Trophoblast cell (in vitro differentiated cells and primary cell): Measurements from ENCODE around the gene ORMDL2.
"Not testable (repeated sequence)": the region's sequence is repeated elsewhere in the genome, so short reads cannot be mapped to it uniquely, and the experiment has no call there.

ENCODE experiments used
- DNase-seq, 2 donors: peaks; one replicate each; pipeline ENCODE4 v3.0.0-alpha.2; 2016
- H2AFZ ChIP-seq: 2 replicates; pipeline ENCODE4 v1.6.1; 2013; ENCODE audit warnings: low read length, moderate library complexity, mild to moderate bottlenecking; ENCODE audit not compliant: insufficient read depth, poor library complexity
- H2AK5ac ChIP-seq: 2 replicates; pipeline ENCODE4 v1.6.1; 2013; ENCODE audit warnings: mild to moderate bottlenecking, low read length
- H2BK120ac ChIP-seq: 2 replicates; pipeline ENCODE4 v1.6.1; 2013; ENCODE audit warnings: low read length, mild to moderate bottlenecking, moderate library complexity; ENCODE audit not compliant: insufficient read depth, poor library complexity
- H2BK12ac ChIP-seq: 2 replicates; pipeline ENCODE4 v1.6.1; 2013; ENCODE audit warnings: mild to moderate bottlenecking, low read length, moderate library complexity
- H2BK5ac ChIP-seq: 2 replicates; pipeline ENCODE4 v1.6.1; 2013; ENCODE audit warnings: low read length, low read depth, moderate library complexity, mild to moderate bottlenecking; ENCODE audit not compliant: poor library complexity
- H3K14ac ChIP-seq: 2 replicates; pipeline ENCODE4 v1.6.1; 2013; ENCODE audit warnings: mild to moderate bottlenecking, low read length
- H3K18ac ChIP-seq: 2 replicates; pipeline ENCODE4 v1.6.1; 2013; ENCODE audit warnings: mild to moderate bottlenecking, low read length
- H3K23ac ChIP-seq: 2 replicates; pipeline ENCODE4 v1.6.1; 2013; ENCODE audit warnings: low read length
- H3K27ac ChIP-seq: 2 replicates; pipeline ENCODE4 v1.5.1; 2013; ENCODE audit warnings: low read depth, mild to moderate bottlenecking, inconsistent platforms, low read length, moderate library complexity
- H3K27me3 ChIP-seq: 2 replicates; pipeline ENCODE4 v1.6.1; 2013; ENCODE audit warnings: inconsistent platforms, mild to moderate bottlenecking, low read length, moderate library complexity; ENCODE audit not compliant: insufficient read depth
- H3K36me3 ChIP-seq, 2 experiments: 1 replicate in 1 of 2; 2 replicates in 1 of 2; pipeline ENCODE4 v1.6.1; 2013; ENCODE audit warnings: low read length in 2 of 2, mild to moderate bottlenecking in 2 of 2, moderate library complexity in 1 of 2; ENCODE audit not compliant: insufficient read depth in 2 of 2, control insufficient read depth in 1 of 2
- H3K4ac ChIP-seq: 2 replicates; pipeline ENCODE4 v1.6.1; 2013; ENCODE audit warnings: low read depth, mild to moderate bottlenecking, low read length, moderate library complexity
- H3K4me1 ChIP-seq, 2 experiments: 1 replicate in 1 of 2; 2 replicates in 1 of 2; pipeline ENCODE4 v1.6.1; 2013; ENCODE audit warnings: low read length in 2 of 2, mild to moderate bottlenecking in 2 of 2, moderate library complexity in 1 of 2; ENCODE audit not compliant: insufficient read depth in 2 of 2, control insufficient read depth in 1 of 2
- H3K4me2 ChIP-seq: 2 replicates; pipeline ENCODE4 v1.6.1; 2013; ENCODE audit warnings: inconsistent platforms, mild to moderate bottlenecking, low read length, moderate library complexity
- H3K4me3 ChIP-seq: 2 replicates; pipeline ENCODE4 v1.5.1; 2013; ENCODE audit warnings: mild to moderate bottlenecking, low read depth, low read length, inconsistent platforms
- H3K79me1 ChIP-seq: one replicate; pipeline ENCODE4 v1.6.1; 2013; ENCODE audit warnings: low read length
- H3K79me2 ChIP-seq: 2 replicates; pipeline ENCODE4 v1.6.1; 2013; ENCODE audit warnings: low read length, mild to moderate bottlenecking; ENCODE audit not compliant: control insufficient read depth, insufficient read depth, poor library complexity
- H3K9ac ChIP-seq: 2 replicates; pipeline ENCODE4 v1.6.1; 2013; ENCODE audit warnings: mild to moderate bottlenecking, low read length
- H3K9me3 ChIP-seq: 2 replicates; pipeline ENCODE4 v1.6.1; 2013; ENCODE audit warnings: low read depth, mild to moderate bottlenecking, control low read depth, inconsistent platforms, low read length; ENCODE audit not compliant: insufficient read depth
- H4K12ac ChIP-seq: 2 replicates; pipeline ENCODE4 v1.6.1; 2013; ENCODE audit warnings: low read depth, mild to moderate bottlenecking, low read length, moderate library complexity
- H4K8ac ChIP-seq: 2 replicates; pipeline ENCODE4 v1.6.1; 2013; ENCODE audit warnings: low read depth, mild to moderate bottlenecking, low read length, moderate library complexity
- H4K91ac ChIP-seq: one replicate; pipeline ENCODE4 v1.6.1; 2013; ENCODE audit warnings: low read depth, mild to moderate bottlenecking, low read length, moderate library complexity
- WGBS: extraction: QIAGEN DNeasy Blood & Tissue Kit; methylation state at CpG from one replicate; pipeline ENCODE4 v1.1.7; 2013; ENCODE audit warnings: missing lambda C conversion rate; ENCODE audit not compliant: insufficient read length, insufficient coverage; ENCODE audit errors: extremely low coverage; 5-methylcytosine and 5-hydroxymethylcytosine counted together

ORMDL2 gene

DNA sequence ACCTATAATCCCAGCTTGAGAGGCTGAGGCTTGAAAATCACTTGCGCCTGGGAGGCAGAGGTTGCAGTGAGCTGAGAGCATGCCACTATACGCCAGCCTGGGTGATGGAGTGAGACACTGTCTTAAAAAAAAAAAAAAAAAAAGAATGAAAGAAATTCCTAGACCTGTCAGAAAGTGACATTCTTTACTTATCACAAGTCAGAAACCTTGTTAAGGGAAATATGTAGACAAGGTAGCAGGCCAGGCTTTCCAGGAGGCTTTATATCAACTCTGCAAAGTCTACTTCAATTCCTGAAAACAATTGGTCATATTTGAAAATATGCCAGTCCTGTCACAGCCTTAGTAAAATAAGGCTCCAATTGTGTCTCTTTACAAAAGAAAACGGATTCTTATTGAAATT, 44.0 kb downstream of the ORMDL2 start:
- Histone ChIP-seq H3K4ac (no peak overlapping the region), H3K79me2 (no peaks in the 10 kb centered on the region), H4K12ac (no peak overlapping the region), H4K8ac (no peak overlapping the region), H3K14ac (no peak overlapping the region), H3K4me1 (no peaks in the 10 kb centered on the region), H3K4me3 (no peak overlapping the region), H2BK5ac (no peak overlapping the region), H3K23ac (no peak overlapping the region), H3K4me2 (no peak overlapping the region), H3K79me1 (peaks cover 2% of the 10 kb centered on the region), H3K9ac (no peak overlapping the region), H4K91ac (no peak overlapping the region), H3K27me3 (no peaks in the 10 kb centered on the region), H3K9me3 (peaks cover 2% of the 10 kb centered on the region), H2AK5ac (no peak overlapping the region), H2BK120ac (no peak overlapping the region), H3K36me3 (no peaks in the 10 kb centered on the region), H2AFZ (no peak overlapping the region), H2BK12ac (no peak overlapping the region), H3K27ac (no peak overlapping the region), H3K18ac (no peak overlapping the region)
- WGBS, result no CpG with 5 or more reads among the region's 3 CpGs
- DNase-seq, result peak; percentile 65 to 87

DNA sequence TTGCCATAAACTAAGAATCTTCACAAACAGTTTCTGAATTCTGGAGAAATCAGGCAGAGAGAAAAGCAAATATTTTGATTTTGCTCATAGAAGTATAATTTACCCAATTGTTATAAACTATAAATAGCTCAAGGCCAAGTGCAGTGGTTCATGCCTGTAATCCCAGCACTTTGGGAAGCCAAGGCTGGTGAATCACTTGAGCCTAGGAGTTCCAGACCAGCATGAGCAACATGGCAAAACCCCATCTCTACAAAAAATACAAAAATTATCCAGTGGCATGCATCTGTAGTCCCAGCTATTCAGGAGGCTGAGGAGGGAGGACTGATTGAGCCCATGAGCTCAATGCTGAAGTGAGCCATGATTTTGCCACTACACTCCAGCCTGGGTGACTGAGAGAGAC, 44.4 kb downstream of the ORMDL2 start:
- no peak overlapping the region for H2BK12ac ChIP-seq
- peak in 1 of 2 donors; percentile 73 for DNase-seq
- H3K79me1 ChIP-seq, result no peaks in the 10 kb centered on the region
- H4K8ac ChIP-seq, result no peak overlapping the region
- no peak overlapping the region for H2BK5ac ChIP-seq
- no peak overlapping the region for H3K4ac ChIP-seq
- no peaks in the 10 kb centered on the region for H3K79me2 ChIP-seq
- H3K36me3 ChIP-seq, result no peaks in the 10 kb centered on the region
- H3K27me3 ChIP-seq, result no peaks in the 10 kb centered on the region
- no peak overlapping the region for H4K91ac ChIP-seq
- H3K4me3 ChIP-seq, result no peak overlapping the region
- no peak overlapping the region for H3K18ac ChIP-seq
- no peak overlapping the region for H3K23ac ChIP-seq
- no peak overlapping the region for H3K4me2 ChIP-seq
- H3K27ac ChIP-seq, result no peak overlapping the region
- no peak overlapping the region for H3K9ac ChIP-seq
- no peak overlapping the region for H2AK5ac ChIP-seq
- H2BK120ac ChIP-seq, result no peak overlapping the region
- H3K9me3 ChIP-seq, result peaks cover 2% of the 10 kb centered on the region
- H4K12ac ChIP-seq, result no peak overlapping the region
- H2AFZ ChIP-seq, result no peak overlapping the region
- no peaks in the 10 kb centered on the region for H3K4me1 ChIP-seq
- no peak overlapping the region for H3K14ac ChIP-seq

DNA sequence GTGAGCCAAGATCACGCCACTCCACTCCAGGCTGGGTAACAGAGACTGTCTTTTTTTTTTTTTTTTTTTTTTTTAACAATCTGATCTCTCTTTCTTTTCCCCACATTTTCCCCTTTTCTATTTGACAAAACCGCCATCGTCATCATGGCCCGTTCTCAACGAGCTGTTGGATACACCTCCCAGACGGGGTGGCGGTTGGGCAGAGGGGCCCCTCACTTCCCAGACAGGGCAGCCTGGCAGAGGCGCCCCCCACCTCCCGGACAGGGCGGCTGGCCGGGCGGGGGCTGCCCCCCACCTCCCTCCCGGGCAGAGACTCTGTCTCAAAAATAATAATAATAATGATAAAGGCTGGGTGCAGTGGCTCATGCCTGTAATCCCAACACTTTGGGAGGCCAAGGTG, 45.1 kb downstream of the ORMDL2 start:
- not testable (repeated sequence) for H2AK5ac ChIP-seq, H2AFZ ChIP-seq, H3K79me1 ChIP-seq, H3K27me3 ChIP-seq, H3K23ac ChIP-seq, H2BK5ac ChIP-seq, H4K91ac ChIP-seq, H4K8ac ChIP-seq, H3K4me2 ChIP-seq, H3K9me3 ChIP-seq, H3K4me1 ChIP-seq, H3K18ac ChIP-seq, H3K27ac ChIP-seq, H3K4ac ChIP-seq, H3K79me2 ChIP-seq, H3K14ac ChIP-seq, DNase-seq, H3K4me3 ChIP-seq, H2BK12ac ChIP-seq, H3K36me3 ChIP-seq, H4K12ac ChIP-seq, H3K9ac ChIP-seq, H2BK120ac ChIP-seq
- no CpG with 5 or more reads among the region's 13 CpGs for WGBS

DNA sequence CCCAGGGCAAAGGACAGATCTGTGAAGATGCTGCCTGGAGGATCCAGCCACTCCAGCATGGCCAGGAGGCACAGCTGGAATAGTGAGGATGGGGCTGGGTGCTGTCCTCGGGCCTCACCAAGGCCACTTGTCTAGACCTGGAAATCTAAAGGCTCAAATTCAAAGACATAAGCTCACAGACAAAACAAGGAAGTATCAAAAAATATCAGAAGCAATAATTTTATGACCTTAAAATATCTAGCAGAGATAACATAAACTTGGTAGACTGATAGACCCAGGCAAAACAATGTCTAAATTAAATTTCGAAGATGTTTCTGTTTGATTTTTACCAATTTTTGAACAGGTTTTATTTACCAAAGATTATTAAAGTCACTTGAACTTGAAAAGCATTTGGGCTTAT, 47.5 kb downstream of the ORMDL2 start:
- no peaks in the 10 kb centered on the region for H3K27me3 ChIP-seq
- H3K14ac ChIP-seq, result no peak overlapping the region
- H3K4ac ChIP-seq, result no peak overlapping the region
- no peak overlapping the region for H4K8ac ChIP-seq
- peaks cover 2% of the 10 kb centered on the region for H3K9me3 ChIP-seq
- H2BK120ac ChIP-seq, result no peak overlapping the region
- H3K36me3 ChIP-seq, result no peaks in the 10 kb centered on the region
- H2BK5ac ChIP-seq, result no peak overlapping the region
- no peak overlapping the region for H4K91ac ChIP-seq
- H3K9ac ChIP-seq, result peak overlapping the region; percentile 67
- no peak overlapping the region for H2BK12ac ChIP-seq
- H3K23ac ChIP-seq, result no peak overlapping the region
- no peak overlapping the region for H2AFZ ChIP-seq
- H3K4me1 ChIP-seq, result no peaks in the 10 kb centered on the region
- no peak overlapping the region for H3K4me2 ChIP-seq
- H3K18ac ChIP-seq, result no peak overlapping the region
- H3K4me3 ChIP-seq, result peak overlapping the region; percentile 44
- WGBS, result no CpG with 5 or more reads among the region's 2 CpGs
- H2AK5ac ChIP-seq, result no peak overlapping the region
- H3K79me1 ChIP-seq, result no peaks in the 10 kb centered on the region
- no peak overlapping the region for H3K27ac ChIP-seq
- H4K12ac ChIP-seq, result no peak overlapping the region
- no peaks in the 10 kb centered on the region for H3K79me2 ChIP-seq
- DNase-seq, result no peak
